Ovary (tissue), 9 donors: Measurements from ENCODE around the gene MAML2. TPM values are rescaled to one million over a fixed set of nuclear protein-coding genes. Genes with fewer than 3 reads are reported as not detected.
"Not testable (repeated sequence)": the region's sequence is repeated elsewhere in the genome, so short reads cannot be mapped to it uniquely, and the experiment has no call there.

ENCODE experiments used
- DNase-seq, 5 donors: peaks; one replicate each; pipeline ENCODE4 v3.0.0-alpha.2; 2019 to 2020
- H3K27ac ChIP-seq, 2 donors: fragments of 200-600 bp; one replicate each; pipeline versions ENCODE4 v1.5.1 to v1.8.0; 2019 to 2022
- H3K27me3 ChIP-seq: fragments of 200-600 bp; one replicate; pipeline ENCODE4 v1.8.0; 2022
- H3K36me3 ChIP-seq: fragments of 200-600 bp; sonication (generic); one replicate; pipeline ENCODE4 v1.5.1; 2019
- H3K4me1 ChIP-seq: one replicate; pipeline ENCODE4 v1.8.1; 2013; ENCODE audit warnings: mild to moderate bottlenecking, moderate library complexity; ENCODE audit not compliant: insufficient read depth
- H3K4me3 ChIP-seq: fragments of 200-600 bp; sonication (generic); one replicate; pipeline ENCODE4 v1.5.1; 2017
- H3K9me3 ChIP-seq, 2 donors: fragments of 200-600 bp in 1 of 2; sonication (generic) in 1 of 2; one replicate each; pipeline versions ENCODE4 v1.5.1 to v1.8.1; 2013 to 2019; ENCODE audit warnings: mild to moderate bottlenecking in 1 of 2, moderate library complexity in 1 of 2
- EP300 ChIP-seq: sonication (generic); formaldehyde crosslinking; IDR thresholded peaks from one replicate; pipeline ENCODE4 v1.6.1; 2017; ENCODE audit warnings: antibody characterized with exemption
- POLR2A ChIP-seq: fragments of 450-650 bp; IDR thresholded peaks from one replicate; pipeline ENCODE4 v1.6.1; 2017; ENCODE audit warnings: antibody characterized with exemption, mild to moderate bottlenecking, moderate library complexity
- WGBS, 3 donors: extraction: QIAGEN DNeasy Blood & Tissue Kit in 1 of 3; methylation state at CpG; one replicate each; pipeline versions ENCODE4 v1.1.5 to v1.1.7; 2013 to 2017; 5-methylcytosine and 5-hydroxymethylcytosine counted together
- intact Hi-C, 4 donors: fragments of 100-400 bp; cut with DNase I; formaldehyde crosslinking; loops; one replicate each; pipeline versions ENCODE4 v1.11.0 to v1.15.1; 2022 to 2023
- polyA plus RNA-seq, 2 donors: library from polyadenylated mRNA; stranded (reverse); fragments of 200-250 nt in 1 of 2; fragments of 350-450 nt in 1 of 2; fragmentation: Illumina TruSeq in 1 of 2; extraction: RNeasy Lipid Tissue Mini Kit (QIAGEN cat#74804) in 1 of 2; gene quantifications; one replicate each; pipeline ENCODE4 v1.2.3, GENCODE V29; 2013 to 2014
- total RNA-seq, 7 donors: library from RNA; depleted of rRNA in 2 of 7; stranded (reverse); fragments of >200 nt in 2 of 7; fragmentation: NEBNext Ultra II Directional in 3 of 7; extraction: Animal tissue kit (Norgen Biotek cat#: 25700) in 3 of 7; gene quantifications; one replicate each; pipeline versions ENCODE4 v1.1.0 to v1.2.4, GENCODE V29; 2016 to 2023
- TF ChIP-seq, protein P1 (sequence below), 3 donors: fragments of 450-650 bp in 2 of 3; fragments of 200-600 bp in 1 of 3; IDR thresholded peaks; one replicate each; pipeline versions ENCODE4 v1.5.1 to v1.8.0; 2016 to 2022; ENCODE audit warnings: antibody characterized with exemption in 3 of 3, mild to moderate bottlenecking in 1 of 3
- donor health status: DM: no; HTN: no; CAD: no; lungs with moderate emphysema.
- donor health status: DM: no; HTN: no; CAD: no.
- donor health status: Bipolar disorder and iron deficiency.
- donor health status: DM: yes; HTN: yes; CAD: no.
- donor health status: DM: no; HTN: no; CAD: no.
- donor health status: DM: yes; HTN: yes; CAD: no.

Gene MAML2
- total and polyA plus RNA-seq, 9 donors = 7.3 to 17.5 (median 14.6) TPM

DNA sequence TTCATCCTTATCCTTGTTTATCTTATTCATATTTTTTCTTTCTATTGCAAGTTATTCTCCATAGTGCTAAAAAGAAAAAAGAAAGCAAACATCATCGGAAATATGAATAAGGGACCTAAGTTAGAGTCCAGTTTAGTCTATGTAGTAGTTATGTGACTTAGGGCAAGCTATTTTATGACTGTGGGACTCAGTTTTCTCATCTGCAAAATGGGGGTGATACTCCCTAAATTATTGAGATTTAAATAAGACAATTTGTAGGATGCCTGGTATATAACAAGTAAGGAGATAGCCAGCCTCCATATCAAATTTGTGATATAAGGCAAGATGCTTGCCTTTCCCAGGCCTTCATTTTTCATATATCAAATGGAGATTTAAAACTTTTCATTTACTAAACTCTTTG, 69.5 kb downstream of the MAML2 start:
- TF ChIP-seq POLR2A = no peak
- TF ChIP-seq, protein P1, sequence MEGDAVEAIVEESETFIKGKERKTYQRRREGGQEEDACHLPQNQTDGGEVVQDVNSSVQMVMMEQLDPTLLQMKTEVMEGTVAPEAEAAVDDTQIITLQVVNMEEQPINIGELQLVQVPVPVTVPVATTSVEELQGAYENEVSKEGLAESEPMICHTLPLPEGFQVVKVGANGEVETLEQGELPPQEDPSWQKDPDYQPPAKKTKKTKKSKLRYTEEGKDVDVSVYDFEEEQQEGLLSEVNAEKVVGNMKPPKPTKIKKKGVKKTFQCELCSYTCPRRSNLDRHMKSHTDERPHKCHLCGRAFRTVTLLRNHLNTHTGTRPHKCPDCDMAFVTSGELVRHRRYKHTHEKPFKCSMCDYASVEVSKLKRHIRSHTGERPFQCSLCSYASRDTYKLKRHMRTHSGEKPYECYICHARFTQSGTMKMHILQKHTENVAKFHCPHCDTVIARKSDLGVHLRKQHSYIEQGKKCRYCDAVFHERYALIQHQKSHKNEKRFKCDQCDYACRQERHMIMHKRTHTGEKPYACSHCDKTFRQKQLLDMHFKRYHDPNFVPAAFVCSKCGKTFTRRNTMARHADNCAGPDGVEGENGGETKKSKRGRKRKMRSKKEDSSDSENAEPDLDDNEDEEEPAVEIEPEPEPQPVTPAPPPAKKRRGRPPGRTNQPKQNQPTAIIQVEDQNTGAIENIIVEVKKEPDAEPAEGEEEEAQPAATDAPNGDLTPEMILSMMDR (IDR thresholded peaks at IDR 0.05) = no peak
- TF ChIP-seq EP300 = no peak
- no peak overlapping the region for H3K4me3 ChIP-seq
- no peaks in the 10 kb centered on the region for H3K9me3 ChIP-seq
- DNase-seq = no peak
- H3K27me3 ChIP-seq = no peaks in the 10 kb centered on the region
- intact Hi-C loops = no loop called here
- WGBS, 3 donors = 84 to 93% (median 92%) methylated on average over 1 of the region's 1 CpG
- H3K36me3 ChIP-seq = no peaks in the 10 kb centered on the region
- no peak overlapping the region for H3K27ac ChIP-seq
- peaks cover 1% of the 10 kb centered on the region for H3K4me1 ChIP-seq

DNA sequence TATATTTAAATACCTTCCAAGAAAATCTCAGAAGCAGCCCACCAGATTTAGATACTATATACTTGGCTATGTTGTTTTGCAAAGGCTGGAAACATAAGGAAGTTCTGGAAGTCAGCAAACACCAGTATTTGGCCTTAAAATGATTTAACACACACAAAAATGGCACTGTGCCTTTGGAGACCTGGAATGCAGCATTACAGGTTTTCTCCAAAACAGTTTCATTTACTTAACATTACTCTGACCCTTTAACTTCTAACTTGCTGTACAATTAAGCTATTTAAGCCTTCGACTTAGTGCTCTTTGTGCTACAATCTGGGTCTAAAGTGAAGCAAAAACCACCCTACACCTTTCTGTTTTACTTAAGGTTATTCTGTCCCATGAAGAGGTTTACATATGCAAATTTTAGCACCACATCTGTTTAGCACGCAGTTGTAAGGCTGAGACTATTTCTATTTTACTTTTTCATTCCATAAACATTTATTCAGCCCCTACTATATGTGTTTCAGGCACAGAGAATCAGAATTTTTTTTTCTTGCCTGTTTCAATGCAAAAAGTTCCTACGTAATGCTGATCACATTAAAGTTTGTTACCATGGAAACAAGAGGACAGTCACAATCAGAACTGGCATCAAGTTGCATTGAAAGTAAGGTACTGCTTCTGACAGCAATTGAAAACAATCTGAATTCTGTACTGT, 70.3 kb downstream of the MAML2 start:
- Histone ChIP-seq H3K27ac (no peak overlapping the region), H3K27me3 (no peaks in the 10 kb centered on the region), H3K9me3 (no peaks in the 10 kb centered on the region), H3K4me1 (peaks cover 3% of the 10 kb centered on the region), H3K4me3 (no peak overlapping the region), H3K36me3 (no peaks in the 10 kb centered on the region)
- WGBS, 3 donors = 44 to 52% (median 47%) methylated on average over 3 of the region's 3 CpGs
- intact Hi-C loops = no loop called here
- TF ChIP-seq POLR2A = no peak
- TF ChIP-seq, protein P1 (IDR thresholded peaks at IDR 0.05) = no peak
- no peak for TF ChIP-seq EP300
- DNase-seq = no peak

DNA sequence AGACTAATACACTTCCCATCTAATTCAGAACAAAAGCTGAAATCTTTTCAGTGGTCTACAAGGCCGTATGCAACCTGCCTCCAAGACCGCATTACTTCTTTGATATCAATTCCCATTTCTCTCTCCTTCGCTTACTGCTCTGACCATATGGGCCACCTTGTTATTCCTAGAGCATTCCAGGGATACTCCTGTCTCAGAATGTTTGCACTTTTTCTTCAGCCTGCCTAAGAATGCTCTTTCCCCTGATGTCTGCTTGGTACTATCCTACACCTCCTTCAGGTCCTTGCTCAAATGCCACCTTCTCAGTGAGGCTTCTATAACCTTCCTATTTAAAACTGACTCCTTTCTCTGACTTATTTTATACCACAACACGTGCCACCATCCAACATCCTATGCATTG, 71.2 kb downstream of the MAML2 start:
- no peak for TF ChIP-seq POLR2A
- TF ChIP-seq, protein P1 (IDR thresholded peaks at IDR 0.05) = no peak
- peaks cover 6% of the 10 kb centered on the region for H3K4me1 ChIP-seq
- DNase-seq = no peak
- no peaks in the 10 kb centered on the region for H3K9me3 ChIP-seq
- WGBS, 3 donors = 97 to 98% (median 98%) methylated on average over 4 of the region's 4 CpGs
- no peak overlapping the region for H3K4me3 ChIP-seq
- H3K27me3 ChIP-seq = no peaks in the 10 kb centered on the region
- intact Hi-C loops = no loop called here
- no peaks in the 10 kb centered on the region for H3K36me3 ChIP-seq
- H3K27ac ChIP-seq = no peak overlapping the region

DNA sequence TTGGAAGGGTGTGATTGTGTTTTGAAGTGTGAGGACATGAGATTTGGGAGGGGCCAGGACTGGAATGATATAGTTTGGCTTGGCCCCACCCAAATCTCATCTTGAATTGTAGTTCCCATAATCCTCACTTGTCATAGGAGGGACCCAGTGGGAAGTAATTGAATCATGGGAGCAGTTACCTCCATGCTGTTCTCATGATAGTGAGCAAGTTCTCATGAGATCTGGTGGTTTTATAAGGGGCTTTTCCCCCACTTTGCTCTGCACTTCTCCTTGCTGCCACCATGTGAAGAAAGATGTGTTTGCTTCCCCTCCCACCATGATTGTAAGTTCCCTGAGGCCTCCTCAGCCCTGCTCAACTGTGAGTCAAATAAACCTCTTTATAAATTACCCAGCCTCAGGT, 71.6 kb downstream of the MAML2 start:
- not testable (repeated sequence) for H3K27ac ChIP-seq

DNA sequence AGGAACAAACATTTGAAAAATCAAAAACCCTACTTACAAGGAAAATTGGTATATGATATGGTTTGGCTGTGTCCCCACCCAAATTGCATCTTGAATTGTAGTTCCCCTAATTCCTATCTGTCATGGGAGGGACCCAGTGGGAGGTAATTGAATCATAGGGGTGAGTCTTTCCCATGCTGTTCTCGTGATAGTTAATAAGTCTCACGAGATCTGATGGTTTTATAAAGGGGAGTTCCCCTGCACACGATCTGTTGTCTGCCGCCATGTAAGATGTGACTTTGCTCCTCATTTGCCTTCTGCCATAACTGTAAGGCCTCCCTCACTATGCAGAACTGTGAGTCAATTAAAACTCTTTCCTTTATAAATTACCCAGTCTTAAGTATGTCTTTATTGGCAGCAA, 74.5 kb downstream of the MAML2 start:
- DNase-seq, intact Hi-C loops, H3K9me3 ChIP-seq, H3K27me3 ChIP-seq, H3K4me3 ChIP-seq, H3K4me1 ChIP-seq, H3K27ac ChIP-seq, H3K36me3 ChIP-seq: not testable (repeated sequence)
- 94 to 99% (median 96%) methylated on average over 4 of the region's 4 CpGs for WGBS, 3 donors

More for the DNA sequence above, 71.6 kb downstream of the MAML2 start:
- intact Hi-C loops, H3K27me3 ChIP-seq, H3K36me3 ChIP-seq, H3K4me3 ChIP-seq, H3K9me3 ChIP-seq, DNase-seq, H3K4me1 ChIP-seq: not testable (repeated sequence)
